SK-N-SH treated with all-trans-retinoic acid at 6 μM for 48 hours (cell line): Measurements from ENCODE around the gene UBE2V1.

Experiments
- ATAC-seq: fragments of 200-7000 bp; cut with Tn5 transposase; 3 replicates; pipeline ENCODE4 v1.9.1; 2020; ENCODE audit warnings: mild to moderate bottlenecking, moderate library complexity
- ARNTL ChIP-seq: fragments of 450-650 bp; formaldehyde crosslinking; IDR thresholded peaks from 2 replicates; pipeline ENCODE4 v1.5.0; 2020; ENCODE audit warnings: low read depth, mild to moderate bottlenecking, moderate library complexity, borderline replicate concordance
- BACH2 ChIP-seq: fragments of 250-450 bp; sonication (Bioruptor Pico); IDR thresholded peaks from 2 replicates; pipeline ENCODE4 v1.9.0; 2021; ENCODE audit warnings: mild to moderate bottlenecking, borderline replicate concordance
- CSDC2 ChIP-seq: fragments of 250-450 bp; sonication (Bioruptor Pico); IDR thresholded peaks from 2 replicates; pipeline ENCODE4 v1.5.0; 2020; ENCODE audit warnings: mild to moderate bottlenecking, moderate library complexity
- CSRNP3 ChIP-seq: fragments of 250-450 bp; sonication (Bioruptor Pico); IDR thresholded peaks from 2 replicates; pipeline ENCODE4 v1.5.1; 2021; ENCODE audit warnings: mild to moderate bottlenecking, moderate library complexity
- ESRRG ChIP-seq: fragments of 250-450 bp; sonication (Bioruptor Pico); IDR thresholded peaks from 2 replicates; pipeline ENCODE4 v1.6.1; 2021; ENCODE audit warnings: mild to moderate bottlenecking
- GLIS3 ChIP-seq: fragments of 250-450 bp; sonication (Bioruptor Pico); IDR thresholded peaks from 2 replicates; pipeline ENCODE4 v1.5.0; 2020; ENCODE audit warnings: mild to moderate bottlenecking, moderate library complexity
- ISL1 ChIP-seq: fragments of 250-450 bp; sonication (Bioruptor Pico); IDR thresholded peaks from 2 replicates; pipeline ENCODE4 v2.1.2; 2022; ENCODE audit warnings: mild to moderate bottlenecking, moderate library complexity
- OSR1 ChIP-seq: fragments of 250-450 bp; sonication (Bioruptor Pico); IDR thresholded peaks from 2 replicates; pipeline ENCODE4 v1.8.0; 2022; ENCODE audit warnings: moderate library complexity, mild to moderate bottlenecking, inconsistent platforms
- PATZ1 ChIP-seq: fragments of 250-450 bp; sonication (Bioruptor Pico); IDR thresholded peaks from 2 replicates; pipeline ENCODE4 v1.8.0; 2020; ENCODE audit warnings: mild to moderate bottlenecking, moderate library complexity, borderline replicate concordance
- POU6F1 ChIP-seq: fragments of 250-450 bp; sonication (Bioruptor Pico); IDR thresholded peaks from 2 replicates; pipeline ENCODE4 v1.8.0; 2021; ENCODE audit warnings: low read depth, mild to moderate bottlenecking, moderate library complexity, borderline replicate concordance
- PPARA ChIP-seq: fragments of 250-450 bp; sonication (Bioruptor Pico); IDR thresholded peaks from 2 replicates; pipeline ENCODE4 v1.5.0; 2020; ENCODE audit warnings: mild to moderate bottlenecking, borderline replicate concordance
- RARB ChIP-seq: fragments of 250-450 bp; sonication (Bioruptor Pico); IDR thresholded peaks from 2 replicates; pipeline ENCODE4 v1.8.0; 2021; ENCODE audit warnings: mild to moderate bottlenecking, moderate library complexity
- SNAI2 ChIP-seq: fragments of 250-450 bp; sonication (Bioruptor Pico); IDR thresholded peaks from 2 replicates; pipeline ENCODE4 v1.5.0; 2020; ENCODE audit warnings: mild to moderate bottlenecking, moderate library complexity
- TCF4 ChIP-seq: fragments of 250-450 bp; sonication (Bioruptor Pico); IDR thresholded peaks from 2 replicates; pipeline ENCODE4 v1.8.0; 2021; ENCODE audit warnings: mild to moderate bottlenecking, moderate library complexity, borderline replicate concordance
- TOX ChIP-seq: fragments of 250-450 bp; sonication (Bioruptor Pico); IDR thresholded peaks from 2 replicates; pipeline ENCODE4 v1.8.0; 2021; ENCODE audit warnings: mild to moderate bottlenecking, moderate library complexity, borderline replicate concordance
- TSHZ2 ChIP-seq: fragments of 250-450 bp; sonication (Bioruptor Pico); IDR thresholded peaks from 2 replicates; pipeline ENCODE4 v1.5.0; 2020; ENCODE audit warnings: mild to moderate bottlenecking, moderate library complexity
- ZC3H10 ChIP-seq: fragments of 250-450 bp; sonication (Bioruptor Pico); IDR thresholded peaks from 2 replicates; pipeline ENCODE4 v1.5.1; 2021; ENCODE audit warnings: mild to moderate bottlenecking, moderate library complexity
- ZFP3 ChIP-seq: fragments of 250-450 bp; sonication (Bioruptor Pico); IDR thresholded peaks from 2 replicates; pipeline ENCODE4 v1.5.0; 2020; ENCODE audit warnings: mild to moderate bottlenecking, moderate library complexity
- ZFP30 ChIP-seq: fragments of 450-650 bp; formaldehyde crosslinking; IDR thresholded peaks from 2 replicates; pipeline ENCODE4 v1.5.0; 2022; ENCODE audit warnings: mild to moderate bottlenecking, moderate library complexity
- ZNF565 ChIP-seq: fragments of 450-650 bp; formaldehyde crosslinking; conservative IDR thresholded peaks from 2 replicates; pipeline ENCODE4 v1.5.0; 2020; ENCODE audit warnings: low read depth, mild to moderate bottlenecking, moderate library complexity
- ZNF70 ChIP-seq: fragments of 450-650 bp; formaldehyde crosslinking; IDR thresholded peaks from 2 replicates; pipeline ENCODE4 v1.5.0; 2020; ENCODE audit warnings: mild to moderate bottlenecking, moderate library complexity
- ZNF8 ChIP-seq: fragments of 450-650 bp; formaldehyde crosslinking; IDR thresholded peaks from 2 replicates; pipeline ENCODE4 v1.5.0; 2020; ENCODE audit warnings: mild to moderate bottlenecking, moderate library complexity

The UBE2V1 gene

GRCh38 chr20:50111829-50112495 lies 988 bp downstream of the UBE2V1 start:
- no peak for TF ChIP-seq PPARA (CRISPR knock-in tag)
- TF ChIP-seq ZFP30 (CRISPR knock-in tag) = no peak
- no peak for TF ChIP-seq SNAI2 (CRISPR knock-in tag)
- TF ChIP-seq OSR1 = no peak
- TF ChIP-seq BACH2 = no peak
- TF ChIP-seq ZNF70 (CRISPR knock-in tag) = no peak
- TF ChIP-seq, all 23 proteins: peak for 0
- ATAC-seq = no peak

GRCh38 chr20:50111120-50111828 lies 1.7 kb downstream of the UBE2V1 start:
- no peak for ATAC-seq
- TF ChIP-seq GLIS3 (CRISPR knock-in tag) (no peak), BACH2 (no peak), CSRNP3 (CRISPR knock-in tag) (no peak), POU6F1 (no peak), TOX (CRISPR knock-in tag) (no peak), ZC3H10 (CRISPR knock-in tag) (no peak), ZNF565 (CRISPR knock-in tag) (no peak), ISL1 (no peak), ZFP30 (CRISPR knock-in tag) (no peak), ZNF8 (no peak), OSR1 (no peak)

- ATAC-seq = no peak
- TF ChIP-seq BACH2 (no peak), ZNF8 (no peak), ZFP30 (CRISPR knock-in tag) (no peak), OSR1 (no peak), ZC3H10 (CRISPR knock-in tag) (no peak), PPARA (CRISPR knock-in tag) (no peak), ZFP3 (CRISPR knock-in tag) (no peak), TCF4 (CRISPR knock-in tag) (no peak), PATZ1 (CRISPR knock-in tag) (no peak), ISL1 (no peak), GLIS3 (CRISPR knock-in tag) (no peak), ESRRG (CRISPR knock-in tag) (no peak), TOX (CRISPR knock-in tag) (no peak), CSRNP3 (CRISPR knock-in tag) (no peak), CSDC2 (CRISPR knock-in tag) (no peak), ZNF565 (CRISPR knock-in tag) (no peak), ARNTL (CRISPR knock-in tag) (no peak), ZNF70 (CRISPR knock-in tag) (no peak), RARB (CRISPR knock-in tag) (no peak), TSHZ2 (CRISPR knock-in tag) (no peak)
- TF ChIP-seq, all 23 proteins: peak for 0
Observed at GRCh38 chr20:50110141-50111047, 2.6 kb downstream of the UBE2V1 start.
